Thyroid gland (tissue), 4 donors: ENCODE data around the gene HAO1.

Experiments used
- CTCF ChIP-seq, 6 experiments: fragments of 200-600 bp in 3 of 6; fragments of 450-650 bp in 3 of 6; sonication (generic) in 3 of 6; IDR thresholded peaks; one replicate each; pipeline ENCODE4 v1.5.1; 2016 to 2019; ENCODE audit warnings: antibody characterized with exemption in 6 of 6, mild to moderate bottlenecking in 2 of 6, inconsistent platforms in 1 of 6, moderate library complexity in 1 of 6
- POLR2A ChIP-seq, 2 donors: fragments of 450-650 bp; IDR thresholded peaks; one replicate each; pipeline ENCODE4 v1.6.1; 2017; ENCODE audit warnings: antibody characterized with exemption in 2 of 2, mild to moderate bottlenecking in 2 of 2, moderate library complexity in 1 of 2

GRCh38 chr20:7849675-7850074, 90.6 kb downstream of the HAO1 start:
- TF ChIP-seq POLR2A (IDR thresholded peaks at IDR 0.05) = no peak
- TF ChIP-seq CTCF (IDR thresholded peaks at IDR 0.05) = no peak
